ENCODE data around the gene FARP1.

DNA sequence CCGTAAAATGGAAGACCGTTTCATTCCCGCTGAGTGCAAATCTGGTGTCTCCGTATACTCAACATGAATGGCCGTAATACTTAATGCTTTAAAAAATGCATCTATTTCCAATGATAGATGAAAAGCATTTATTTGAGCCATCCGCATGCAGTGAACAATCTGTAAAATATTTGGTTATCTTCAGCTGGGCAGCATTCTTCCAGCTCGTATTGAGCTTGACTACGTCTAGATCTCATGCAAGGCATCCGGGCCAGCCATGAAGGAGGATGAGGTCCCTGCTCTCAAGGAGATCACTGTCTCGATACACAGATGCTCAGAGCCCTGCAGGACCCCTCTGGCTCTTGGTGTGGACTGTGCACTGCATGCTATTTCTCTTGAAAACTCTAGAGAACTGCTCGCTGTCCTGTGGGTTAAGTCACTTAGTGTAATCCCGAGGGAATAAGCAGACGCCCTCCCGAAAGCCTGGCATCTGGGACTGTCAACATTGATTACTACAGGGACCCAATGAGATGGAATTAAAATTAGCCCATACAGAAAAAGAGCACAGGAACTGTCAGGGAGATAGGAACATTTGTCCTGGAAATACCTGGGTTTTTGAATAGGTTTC lies 146.5 kb downstream of the FARP1 start:
- TF ChIP-seq, protein P1, sequence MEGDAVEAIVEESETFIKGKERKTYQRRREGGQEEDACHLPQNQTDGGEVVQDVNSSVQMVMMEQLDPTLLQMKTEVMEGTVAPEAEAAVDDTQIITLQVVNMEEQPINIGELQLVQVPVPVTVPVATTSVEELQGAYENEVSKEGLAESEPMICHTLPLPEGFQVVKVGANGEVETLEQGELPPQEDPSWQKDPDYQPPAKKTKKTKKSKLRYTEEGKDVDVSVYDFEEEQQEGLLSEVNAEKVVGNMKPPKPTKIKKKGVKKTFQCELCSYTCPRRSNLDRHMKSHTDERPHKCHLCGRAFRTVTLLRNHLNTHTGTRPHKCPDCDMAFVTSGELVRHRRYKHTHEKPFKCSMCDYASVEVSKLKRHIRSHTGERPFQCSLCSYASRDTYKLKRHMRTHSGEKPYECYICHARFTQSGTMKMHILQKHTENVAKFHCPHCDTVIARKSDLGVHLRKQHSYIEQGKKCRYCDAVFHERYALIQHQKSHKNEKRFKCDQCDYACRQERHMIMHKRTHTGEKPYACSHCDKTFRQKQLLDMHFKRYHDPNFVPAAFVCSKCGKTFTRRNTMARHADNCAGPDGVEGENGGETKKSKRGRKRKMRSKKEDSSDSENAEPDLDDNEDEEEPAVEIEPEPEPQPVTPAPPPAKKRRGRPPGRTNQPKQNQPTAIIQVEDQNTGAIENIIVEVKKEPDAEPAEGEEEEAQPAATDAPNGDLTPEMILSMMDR (IDR thresholded peaks at IDR 0.05) = no peak
- no peak for TF ChIP-seq POLR2A (IDR thresholded peaks at IDR 0.05)
